ENCODE measurements around the gene SLC41A2. TPM values are rescaled to one million over a fixed set of nuclear protein-coding genes. Genes with fewer than 3 reads are reported as not detected.

Gene SLC41A2
- total RNA-seq, 1 donor from 2014 or later: 7.6 TPM

GRCh38 chr12:104973250-104973649, 15.2 kb upstream of the SLC41A2 start:
- H3K4me1 Mint-ChIP-seq (ENCODE audit: low read depth): no peaks in the 10 kb centered on the region
- no peaks in the 10 kb centered on the region for H3K36me3 Mint-ChIP-seq (ENCODE audit: insufficient read depth)
- peaks cover 6% of the 10 kb centered on the region for H3K27me3 Mint-ChIP-seq
- no peak for TF ChIP-seq CTCF (IDR thresholded peaks at IDR 0.05; ENCODE audit: unreplicated experiment)
- DNase-seq (ENCODE audit: low spot score, unreplicated experiment): no peak
- H3K9me3 Mint-ChIP-seq (ENCODE audit: low read depth): no peaks in the 10 kb centered on the region
- H3K27ac Mint-ChIP-seq: no peak overlapping the region
- no peak overlapping the region for H3K4me3 Mint-ChIP-seq (ENCODE audit: low read depth)

- H3K9me3 Mint-ChIP-seq (ENCODE audit: low read depth): no peaks in the 10 kb centered on the region
- no peak for TF ChIP-seq CTCF (IDR thresholded peaks at IDR 0.05; ENCODE audit: unreplicated experiment)
- H3K27ac Mint-ChIP-seq: no peak overlapping the region
- no peaks in the 10 kb centered on the region for H3K4me1 Mint-ChIP-seq (ENCODE audit: low read depth)
- DNase-seq (ENCODE audit: low spot score, unreplicated experiment): no peak
- no peaks in the 10 kb centered on the region for H3K36me3 Mint-ChIP-seq (ENCODE audit: insufficient read depth)
- peaks cover 6% of the 10 kb centered on the region for H3K27me3 Mint-ChIP-seq
- H3K4me3 Mint-ChIP-seq (ENCODE audit: low read depth): no peak overlapping the region
Measured at GRCh38 chr12:104971306-104971705, 13.2 kb upstream of the SLC41A2 start.

- Mint-ChIP-seq H3K27me3 (peaks cover 6% of the 10 kb centered on the region), H3K27ac (no peak overlapping the region), H3K36me3 (ENCODE audit: insufficient read depth) (no peaks in the 10 kb centered on the region), H3K9me3 (ENCODE audit: low read depth) (peaks cover 2% of the 10 kb centered on the region), H3K4me1 (ENCODE audit: low read depth) (no peaks in the 10 kb centered on the region), H3K4me3 (ENCODE audit: low read depth) (no peak overlapping the region)
- DNase-seq (ENCODE audit: low spot score, unreplicated experiment): no peak
- no peak for TF ChIP-seq CTCF (IDR thresholded peaks at IDR 0.05; ENCODE audit: unreplicated experiment)
Measured at GRCh38 chr12:104969343-104969742, 11.3 kb upstream of the SLC41A2 start.

GRCh38 chr12:104966677-104967076, 8.6 kb upstream of the SLC41A2 start:
- Mint-ChIP-seq H3K27me3 (peaks cover 15% of the 10 kb centered on the region), H3K27ac (no peak overlapping the region), H3K36me3 (ENCODE audit: insufficient read depth) (no peaks in the 10 kb centered on the region), H3K4me1 (ENCODE audit: low read depth) (peaks cover 7% of the 10 kb centered on the region), H3K9me3 (ENCODE audit: low read depth) (peaks cover 2% of the 10 kb centered on the region), H3K4me3 (ENCODE audit: low read depth) (no peak overlapping the region)
- no peak for TF ChIP-seq CTCF (IDR thresholded peaks at IDR 0.05; ENCODE audit: unreplicated experiment)
- no peak for DNase-seq (ENCODE audit: low spot score, unreplicated experiment)

GRCh38 chr12:104964856-104965205, 6.7 kb upstream of the SLC41A2 start:
- TF ChIP-seq CTCF (IDR thresholded peaks at IDR 0.05; ENCODE audit: unreplicated experiment): no peak
- no peaks in the 10 kb centered on the region for H3K36me3 Mint-ChIP-seq (ENCODE audit: insufficient read depth)
- H3K4me1 Mint-ChIP-seq (ENCODE audit: low read depth): peaks cover 7% of the 10 kb centered on the region
- H3K9me3 Mint-ChIP-seq (ENCODE audit: low read depth): peaks cover 2% of the 10 kb centered on the region
- no peak overlapping the region for H3K27ac Mint-ChIP-seq
- H3K27me3 Mint-ChIP-seq: peaks cover 26% of the 10 kb centered on the region
- no peak overlapping the region for H3K4me3 Mint-ChIP-seq (ENCODE audit: low read depth)
- no peak for DNase-seq (ENCODE audit: low spot score, unreplicated experiment)

Measured in progenitor cell of endocrine pancreas (in vitro differentiated cells).